Measurements from ENCODE around the gene MAGI1.

The MAGI1 gene

GRCh38 chr3:65371053-65371452, 667.7 kb downstream of the MAGI1 start:
- no peak for DNase-seq

GRCh38 chr3:65368866-65369265, 669.9 kb downstream of the MAGI1 start:
- no peak for DNase-seq

- no peak for DNase-seq
These were observed 676.0 kb downstream of the MAGI1 start for GRCh38 chr3:65362688-65363087.

- DNase-seq = no peak
These were observed 677.3 kb downstream of the MAGI1 start for GRCh38 chr3:65361448-65361847.

- no peak for DNase-seq
These were observed 682.1 kb downstream of the MAGI1 start for GRCh38 chr3:65356331-65357248.

- DNase-seq = no peak
These were observed 683.8 kb downstream of the MAGI1 start for GRCh38 chr3:65354880-65355279.

GRCh38 chr3:65352951-65353350, 685.8 kb downstream of the MAGI1 start:
- no peak for DNase-seq

GRCh38 chr3:65351753-65352152, 687.0 kb downstream of the MAGI1 start:
- no peak for DNase-seq

- DNase-seq = no peak
These were observed 687.8 kb downstream of the MAGI1 start for GRCh38 chr3:65350801-65351476.

GRCh38 chr3:65348398-65348995, 690.2 kb downstream of the MAGI1 start:
- no peak for DNase-seq

- no peak for DNase-seq
These were observed 691.6 kb downstream of the MAGI1 start for GRCh38 chr3:65347166-65347565.

- no peak for DNase-seq
These were observed 693.9 kb downstream of the MAGI1 start for GRCh38 chr3:65344846-65345245.

- DNase-seq = no peak
These were observed 694.3 kb downstream of the MAGI1 start for GRCh38 chr3:65344444-65344843.

GRCh38 chr3:65343736-65344135, 695.0 kb downstream of the MAGI1 start:
- no peak for DNase-seq

- DNase-seq = no peak
These were observed 695.7 kb downstream of the MAGI1 start for GRCh38 chr3:65343026-65343425.

GRCh38 chr3:65342084-65342683, 696.5 kb downstream of the MAGI1 start:
- DNase-seq = no peak

- DNase-seq = no peak
These were observed 699.5 kb downstream of the MAGI1 start for GRCh38 chr3:65339192-65339740.

GRCh38 chr3:65338571-65338970, 700.1 kb downstream of the MAGI1 start:
- no peak for DNase-seq

- DNase-seq = no peak
These were observed 703.1 kb downstream of the MAGI1 start for GRCh38 chr3:65335587-65335986.

- no peak for DNase-seq
These were observed 704.6 kb downstream of the MAGI1 start for GRCh38 chr3:65334045-65334665.

- DNase-seq = no peak
These were observed 707.0 kb downstream of the MAGI1 start for GRCh38 chr3:65331730-65332129.

GRCh38 chr3:65330072-65330471, 708.6 kb downstream of the MAGI1 start:
- DNase-seq = no peak

GRCh38 chr3:65328148-65328547, 710.6 kb downstream of the MAGI1 start:
- no peak for DNase-seq

Measured in NCI-H2029 treated with DMSO at 0.1 percent for 48 hours (cell line).